ENCODE results near the gene USPL1. TPM values are rescaled to one million over a fixed set of nuclear protein-coding genes. Genes with fewer than 3 reads are reported as not detected.

The USPL1 gene
- total RNA-seq, 1 experiment from 2014 or later = 10.0 TPM

DNA sequence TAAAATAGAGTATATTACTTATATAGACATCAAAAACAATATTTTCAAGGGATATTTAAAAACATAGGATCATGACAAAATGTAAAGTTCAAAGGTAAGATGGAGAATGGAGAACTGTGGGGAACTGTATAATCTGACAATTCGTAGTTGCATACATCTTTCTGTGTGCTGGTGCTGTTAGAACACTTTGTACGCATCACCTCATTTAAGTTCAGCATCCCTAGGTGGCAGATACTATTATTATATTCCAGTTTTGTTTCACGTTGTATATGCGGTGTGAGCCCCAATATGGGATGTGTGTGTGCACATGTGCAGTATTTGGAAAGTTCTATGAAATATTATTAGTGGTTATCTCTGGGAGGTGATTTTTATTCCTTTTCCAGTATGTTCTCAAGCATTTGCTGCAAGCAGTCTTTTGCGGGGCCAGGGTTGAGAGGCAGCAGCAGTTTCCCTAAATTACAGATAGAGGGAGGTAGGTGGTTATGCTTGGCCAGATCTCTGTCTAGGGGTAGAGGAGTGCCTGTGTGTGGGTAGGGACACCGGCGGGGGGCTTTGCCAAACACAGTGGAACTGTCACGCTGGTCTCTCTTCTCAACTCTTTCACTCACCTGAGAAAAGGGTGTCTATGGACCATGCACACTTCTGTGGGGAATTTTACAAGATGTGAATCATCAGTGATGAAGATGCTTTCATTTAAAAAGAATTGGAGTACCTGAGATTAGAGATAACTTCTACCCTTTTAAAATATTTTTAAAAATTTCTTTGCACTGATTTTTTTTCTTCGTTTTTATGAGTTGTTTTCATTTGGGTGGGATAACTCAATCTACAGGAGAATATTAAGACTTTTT lies 62.0 kb downstream of the USPL1 start:
- no peak for DNase-seq (ENCODE audit: low read depth)
- in situ Hi-C loops (cut with HindIII; ENCODE audit: low pct_unique_long_range_greater_than_20kb, low sequenced_read_pairs) = no loop called here

DNA sequence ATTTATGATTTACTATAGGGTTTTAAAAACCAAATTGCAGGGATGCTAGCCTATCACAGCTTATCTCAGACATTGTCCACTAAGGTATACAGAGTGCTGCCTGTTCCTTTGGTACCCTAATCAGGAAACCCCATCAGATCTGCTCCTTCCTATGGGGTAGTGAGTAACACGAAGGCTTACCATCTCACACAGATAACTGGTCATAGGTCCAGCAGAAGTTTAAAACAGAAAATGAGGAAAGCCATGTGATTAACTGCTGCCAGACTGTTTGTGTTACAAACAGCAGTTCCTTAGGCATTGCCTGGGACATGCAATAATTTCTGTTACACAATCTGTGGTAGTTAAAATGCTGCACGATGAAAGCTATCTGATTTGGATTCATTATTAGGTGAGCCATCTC lies 64.1 kb downstream of the USPL1 start:
- in situ Hi-C loops (cut with HindIII; ENCODE audit: low pct_unique_long_range_greater_than_20kb, low sequenced_read_pairs) = no loop called here
- no peak for DNase-seq (ENCODE audit: low read depth)

DNA sequence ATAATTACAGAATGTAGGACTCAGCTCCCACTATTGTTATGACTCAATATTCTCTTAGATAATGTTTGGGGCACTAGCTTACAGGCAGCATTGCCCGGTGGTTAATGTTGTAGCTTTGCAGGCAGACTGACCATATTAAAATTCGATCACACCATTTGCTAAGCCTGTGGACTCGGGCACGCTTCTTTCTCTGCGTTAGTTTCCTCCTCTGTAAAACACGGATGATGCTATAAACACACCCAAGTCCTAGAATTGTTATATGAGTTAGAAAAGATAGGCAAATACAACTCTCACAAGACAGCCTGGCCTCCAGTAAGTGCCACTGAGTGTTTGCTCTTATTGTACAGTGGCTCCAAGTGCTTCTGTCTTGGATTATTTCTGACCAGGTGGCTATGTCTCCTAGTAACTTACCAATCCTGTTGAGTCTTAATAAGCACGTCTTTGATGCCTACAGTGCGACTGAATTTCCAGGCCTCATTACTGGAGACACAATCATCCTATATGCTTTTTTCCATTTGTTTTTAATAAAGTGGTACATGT lies 67.7 kb downstream of the USPL1 start:
- no peak for DNase-seq (ENCODE audit: low read depth)
- in situ Hi-C loops (cut with HindIII; ENCODE audit: low pct_unique_long_range_greater_than_20kb, low sequenced_read_pairs) = no loop called here

DNA sequence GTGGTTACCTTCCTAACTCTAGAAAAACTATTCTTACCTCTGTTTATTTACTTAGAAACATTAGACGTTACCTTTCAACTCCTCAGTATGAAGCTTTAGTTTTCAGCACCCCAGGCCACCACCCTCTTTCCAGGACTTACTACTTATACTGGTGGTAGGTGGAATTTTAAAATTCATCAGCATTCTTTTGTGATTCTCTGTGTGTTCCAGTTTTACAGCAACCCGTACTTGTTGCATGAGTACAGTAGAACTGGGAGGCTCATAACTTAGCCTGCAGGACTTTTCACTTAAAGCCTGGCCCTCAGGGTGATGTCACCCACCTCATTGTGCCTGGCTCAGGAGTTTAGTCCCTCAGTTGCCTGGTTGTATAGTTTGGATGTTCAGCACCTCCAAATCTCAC lies 68.3 kb downstream of the USPL1 start:
- DNase-seq (ENCODE audit: low read depth) = no peak
- in situ Hi-C loops (cut with HindIII; ENCODE audit: low pct_unique_long_range_greater_than_20kb, low sequenced_read_pairs) = no loop called here

DNA sequence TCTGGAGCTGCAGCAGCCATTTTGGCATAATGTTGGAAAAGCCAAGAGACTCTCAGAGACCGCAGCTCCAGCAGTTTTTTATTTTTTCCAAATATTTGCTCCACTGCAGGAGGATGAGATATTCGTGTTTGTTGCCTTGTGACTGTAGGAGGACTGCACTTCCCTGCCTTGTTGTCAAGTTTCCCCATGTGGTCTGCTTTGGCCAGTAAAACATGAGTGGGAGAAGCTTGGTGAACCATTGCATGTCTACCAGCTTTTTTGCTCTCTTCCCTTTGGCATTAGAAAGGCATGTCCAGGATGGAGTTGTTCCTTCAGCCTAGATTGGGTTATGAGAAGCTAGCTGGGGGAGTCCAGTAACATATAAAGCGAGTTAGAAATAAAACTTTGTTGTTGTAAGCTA lies 69.9 kb downstream of the USPL1 start:
- no peak for DNase-seq (ENCODE audit: low read depth)
- in situ Hi-C loops (cut with HindIII; ENCODE audit: low pct_unique_long_range_greater_than_20kb, low sequenced_read_pairs) = no loop called here

DNA sequence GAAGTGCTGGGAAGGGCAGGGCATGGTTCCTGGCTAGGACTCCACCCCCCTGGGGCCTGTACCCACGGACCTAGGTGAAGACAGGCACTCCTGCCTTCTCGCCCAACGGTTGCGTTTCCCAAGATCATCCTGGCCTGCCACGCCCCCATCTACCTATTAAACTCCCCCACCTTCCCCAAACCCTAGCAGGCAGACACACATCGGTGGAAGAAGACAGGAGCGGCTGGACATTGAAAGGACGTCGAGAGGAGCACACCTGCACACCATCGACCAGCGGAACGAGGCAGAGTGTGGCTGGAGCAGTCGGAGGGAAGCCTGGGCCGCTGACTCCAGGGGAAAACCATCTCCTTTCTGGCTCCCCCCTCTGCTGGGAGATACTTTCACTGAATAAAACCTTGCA lies 72.0 kb downstream of the USPL1 start:
- in situ Hi-C loops (cut with HindIII; ENCODE audit: low pct_unique_long_range_greater_than_20kb, low sequenced_read_pairs) = no loop called here
- DNase-seq (ENCODE audit: low read depth) = no peak

DNA sequence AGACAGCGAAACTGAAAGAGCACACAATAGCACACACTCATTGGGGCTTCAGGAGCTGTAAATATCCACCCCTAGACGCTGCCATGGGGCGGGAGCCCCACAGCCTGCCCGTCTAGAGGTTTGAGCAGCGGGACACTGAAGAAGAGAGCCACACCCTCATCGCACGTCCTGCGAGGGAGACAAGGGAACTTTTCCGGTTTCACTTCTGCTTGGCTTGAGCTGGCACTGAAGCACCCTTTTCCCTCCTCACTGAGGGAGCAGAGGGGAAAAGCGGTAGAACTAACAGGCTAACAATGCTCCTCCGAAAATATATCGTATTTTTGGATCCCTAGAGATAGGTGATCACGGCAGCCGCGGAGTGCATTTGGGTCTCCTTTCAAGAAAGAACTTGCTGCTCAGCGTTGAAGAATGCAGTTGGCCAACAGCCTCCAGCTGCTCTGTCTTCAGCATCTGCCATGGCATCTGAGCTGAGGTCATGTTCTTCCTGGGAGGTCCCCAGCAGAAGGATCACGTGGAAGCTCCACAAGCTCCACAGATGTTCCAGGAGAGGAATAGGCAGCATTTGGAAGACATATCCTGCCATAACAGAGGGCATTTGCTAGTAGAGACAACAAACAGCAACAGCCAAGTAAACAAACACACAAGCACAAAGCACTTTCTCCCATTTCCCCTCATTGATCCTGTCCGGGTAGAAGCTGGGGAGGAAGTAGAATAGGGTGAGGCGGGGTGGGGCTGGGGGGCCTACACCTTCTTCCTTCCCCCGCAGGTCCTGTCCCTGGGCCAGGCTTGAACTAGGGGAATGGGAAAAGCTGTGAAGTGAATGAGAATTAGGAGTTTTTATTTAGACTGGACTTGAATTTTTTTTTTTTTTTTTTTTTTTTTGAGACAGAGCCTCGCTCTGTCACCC lies 72.8 kb downstream of the USPL1 start:
- in situ Hi-C loops (cut with HindIII; ENCODE audit: low pct_unique_long_range_greater_than_20kb, low sequenced_read_pairs) = no loop called here
- DNase-seq (ENCODE audit: low read depth) = no peak

DNA sequence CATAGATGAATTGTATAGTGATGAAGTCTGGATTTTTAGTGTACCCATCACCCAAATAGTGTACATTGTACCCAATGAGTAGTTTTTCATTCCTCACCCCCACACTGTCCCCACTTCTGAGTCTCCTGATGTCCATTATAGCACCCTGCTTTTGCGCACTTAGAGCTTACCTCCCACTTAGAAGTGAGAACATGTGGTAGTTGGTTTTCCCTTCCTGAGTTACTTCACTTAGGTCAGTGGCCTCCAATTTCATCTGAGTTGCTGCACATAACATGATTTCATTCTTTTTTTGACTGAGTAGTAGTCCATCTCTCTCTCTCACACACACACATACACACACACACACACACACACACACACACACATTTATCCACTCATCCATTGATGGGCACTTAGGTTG lies 74.4 kb downstream of the USPL1 start:
- in situ Hi-C loops (cut with HindIII; ENCODE audit: low pct_unique_long_range_greater_than_20kb, low sequenced_read_pairs) = no loop called here
- DNase-seq (ENCODE audit: low read depth) = no peak

DNA sequence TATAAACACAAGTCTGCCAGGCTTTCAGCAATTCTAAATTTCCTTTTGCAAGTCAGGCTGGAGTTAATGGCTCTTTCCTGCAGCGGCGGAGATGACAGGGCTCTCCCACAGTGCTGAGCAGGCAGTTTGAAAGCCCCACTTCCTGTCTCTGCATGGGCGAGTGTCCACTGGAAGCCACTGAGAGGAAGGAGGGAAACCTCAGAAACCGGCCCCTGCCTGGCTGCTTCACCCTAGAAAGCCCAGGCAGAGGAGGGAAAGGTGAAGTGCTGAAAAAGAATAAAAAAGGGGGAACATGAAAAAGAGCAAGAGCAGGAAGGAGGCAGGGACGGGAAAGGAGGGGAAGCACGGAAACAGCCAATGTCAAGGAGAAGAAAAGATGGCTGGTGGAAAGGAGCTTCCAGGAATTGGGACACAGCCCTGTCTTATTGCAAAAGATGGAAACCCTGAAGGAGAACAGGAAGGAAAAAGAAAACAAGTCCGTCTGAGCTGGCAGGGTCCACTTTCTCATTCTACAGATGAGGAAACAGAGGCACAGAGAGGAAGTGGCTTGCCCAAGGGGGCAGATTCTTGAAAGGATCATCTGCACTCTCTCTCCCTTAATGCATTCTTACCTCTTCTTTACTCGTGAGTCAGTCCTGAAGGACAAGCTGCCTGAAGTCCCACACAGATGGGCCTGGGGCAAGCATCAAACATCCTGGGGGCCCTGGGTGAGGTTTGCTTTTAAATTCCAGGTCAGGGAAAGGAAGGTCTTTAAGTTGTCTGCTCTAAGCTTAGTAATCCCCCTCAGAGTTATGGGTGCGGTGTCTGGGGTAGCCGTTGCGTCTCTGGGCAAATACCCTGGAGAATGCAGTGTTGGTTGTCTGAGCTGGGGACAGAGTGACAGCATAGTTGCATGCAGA lies 78.8 kb downstream of the USPL1 start:
- DNase-seq (ENCODE audit: low read depth) = no peak

DNA sequence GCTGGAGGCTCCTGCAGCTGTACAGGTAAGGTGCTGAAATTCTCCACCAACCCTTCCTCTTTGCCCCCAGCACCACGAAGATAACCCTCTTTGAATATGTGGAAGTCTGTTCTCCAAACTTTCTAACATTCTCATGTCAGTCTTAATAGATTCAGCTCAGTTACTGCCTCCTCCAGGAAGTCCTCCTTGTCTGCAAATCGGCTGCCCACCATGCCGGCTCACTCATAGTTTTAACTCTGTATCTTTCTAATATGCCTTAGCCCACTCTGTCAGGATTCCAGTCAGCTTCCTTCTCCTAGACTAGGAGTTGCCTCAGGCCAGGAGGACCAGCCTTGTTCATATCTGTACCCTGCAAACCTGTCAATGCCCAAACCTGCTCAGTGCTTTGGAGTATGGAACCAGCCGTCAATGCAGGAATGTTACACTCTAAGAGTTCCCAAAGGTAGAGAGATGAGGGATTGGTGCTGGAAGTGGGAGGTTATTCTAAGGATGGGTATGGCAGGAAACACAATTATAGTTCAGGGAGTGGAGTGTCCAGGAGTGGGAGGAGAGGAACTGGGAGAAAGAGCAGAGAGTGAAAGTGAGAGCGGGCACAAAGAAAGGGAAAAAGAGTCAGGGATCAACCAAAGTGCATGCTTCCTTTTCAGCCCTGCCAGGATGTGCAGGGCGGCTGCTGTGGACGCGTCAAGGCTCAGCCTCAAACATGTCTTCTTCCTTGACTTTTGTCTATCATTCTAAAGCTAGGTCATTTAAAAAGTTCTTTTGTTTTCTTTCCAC lies 79.6 kb downstream of the USPL1 start:
- in situ Hi-C loops (cut with HindIII; ENCODE audit: low pct_unique_long_range_greater_than_20kb, low sequenced_read_pairs) = no loop called here
- DNase-seq (ENCODE audit: low read depth) = no peak

More for the DNA sequence above, 78.8 kb downstream of the USPL1 start:
- in situ Hi-C loops (cut with HindIII; ENCODE audit: low pct_unique_long_range_greater_than_20kb, low sequenced_read_pairs) = no loop called here

DNA sequence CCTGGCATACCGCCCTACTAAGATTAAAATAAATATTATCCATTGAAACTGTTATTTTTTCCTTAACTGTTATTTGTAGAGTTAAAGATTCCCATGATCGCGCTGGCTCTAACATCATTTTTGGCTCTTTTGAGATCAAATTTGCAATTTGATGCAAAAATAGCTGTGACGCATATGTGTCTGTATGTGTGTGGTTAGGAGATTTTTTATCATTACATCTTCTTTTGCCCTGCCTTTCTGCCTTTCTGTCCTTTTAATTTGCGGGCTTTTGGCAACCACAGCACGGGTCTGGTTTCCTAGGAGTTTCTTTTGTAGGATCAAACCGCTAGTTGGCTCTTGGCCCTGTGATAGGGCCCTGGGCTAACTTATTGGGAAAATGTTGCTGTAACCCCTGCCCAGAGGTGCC lies 80.3 kb downstream of the USPL1 start:
- in situ Hi-C loops (cut with HindIII; ENCODE audit: low pct_unique_long_range_greater_than_20kb, low sequenced_read_pairs) = no loop called here
- no peak for DNase-seq (ENCODE audit: low read depth)

DNA sequence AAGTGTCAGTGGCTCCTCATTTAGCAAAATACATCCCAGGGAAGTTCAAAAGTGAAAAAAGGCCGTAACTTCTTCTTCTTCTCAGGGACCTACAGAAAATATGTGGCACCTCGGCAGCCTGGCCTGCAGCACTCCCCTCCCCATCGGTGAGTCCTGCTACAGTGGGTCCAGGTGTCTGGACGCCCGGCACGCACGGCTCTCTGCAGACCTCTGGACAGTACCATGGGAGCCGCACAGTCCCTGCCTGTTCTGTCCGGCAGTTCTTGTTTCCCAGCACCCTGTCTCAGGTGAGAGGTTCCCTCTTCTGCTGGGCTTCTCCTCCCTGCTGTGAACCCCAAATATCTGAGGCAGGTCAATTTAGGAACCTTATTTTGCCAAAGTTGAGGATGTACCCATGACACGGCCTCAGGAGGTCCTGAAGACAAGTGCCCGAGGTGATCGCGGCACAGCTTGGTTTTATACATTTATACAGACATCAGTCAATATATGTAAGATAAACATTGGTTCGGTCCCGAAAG lies 80.8 kb downstream of the USPL1 start:
- in situ Hi-C loops (cut with HindIII; ENCODE audit: low pct_unique_long_range_greater_than_20kb, low sequenced_read_pairs) = no loop called here
- no peak for DNase-seq (ENCODE audit: low read depth)

DNA sequence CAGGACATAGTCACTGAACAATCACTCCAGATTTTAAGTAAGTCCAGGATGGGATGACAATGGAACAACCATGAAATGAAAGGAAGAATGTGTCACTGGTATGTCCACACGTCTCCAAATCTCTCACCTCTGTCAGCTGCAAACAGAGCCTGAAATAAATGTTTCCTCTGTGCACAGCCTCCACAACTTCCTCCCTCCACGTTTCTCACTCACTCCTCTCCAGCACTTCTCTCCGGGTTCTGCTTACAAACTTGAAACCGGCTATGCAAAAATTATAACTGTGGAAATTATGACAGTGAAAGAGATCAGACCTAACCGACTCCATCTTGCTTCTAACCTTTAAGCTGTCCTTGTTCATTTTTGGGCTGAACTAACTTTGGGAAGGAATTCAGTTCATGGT lies 82.6 kb downstream of the USPL1 start:
- no peak for DNase-seq (ENCODE audit: low read depth)
- in situ Hi-C loops (cut with HindIII; ENCODE audit: low pct_unique_long_range_greater_than_20kb, low sequenced_read_pairs) = no loop called here

DNA sequence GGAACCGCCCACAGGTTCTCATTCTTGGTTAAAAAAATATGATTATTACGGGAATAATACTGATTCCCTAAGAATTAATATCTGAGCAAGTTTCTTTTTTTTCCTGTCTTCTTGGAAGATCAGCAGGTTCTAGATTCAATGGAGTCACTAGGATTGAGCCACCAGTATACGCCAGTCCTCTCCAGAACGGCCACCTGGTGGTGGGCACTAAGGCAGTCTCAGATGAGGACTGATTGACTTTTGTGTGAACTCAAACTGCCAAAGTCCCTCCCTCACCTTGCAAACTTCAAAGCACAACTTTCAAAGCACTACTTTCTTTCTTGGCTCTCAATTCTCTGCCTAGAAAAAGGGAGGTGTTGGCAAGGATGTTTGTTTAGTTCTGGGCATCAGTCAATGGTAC lies 84.3 kb downstream of the USPL1 start:
- no peak for DNase-seq (ENCODE audit: low read depth)
- in situ Hi-C loops (cut with HindIII; ENCODE audit: low pct_unique_long_range_greater_than_20kb, low sequenced_read_pairs) = no loop called here

DNA sequence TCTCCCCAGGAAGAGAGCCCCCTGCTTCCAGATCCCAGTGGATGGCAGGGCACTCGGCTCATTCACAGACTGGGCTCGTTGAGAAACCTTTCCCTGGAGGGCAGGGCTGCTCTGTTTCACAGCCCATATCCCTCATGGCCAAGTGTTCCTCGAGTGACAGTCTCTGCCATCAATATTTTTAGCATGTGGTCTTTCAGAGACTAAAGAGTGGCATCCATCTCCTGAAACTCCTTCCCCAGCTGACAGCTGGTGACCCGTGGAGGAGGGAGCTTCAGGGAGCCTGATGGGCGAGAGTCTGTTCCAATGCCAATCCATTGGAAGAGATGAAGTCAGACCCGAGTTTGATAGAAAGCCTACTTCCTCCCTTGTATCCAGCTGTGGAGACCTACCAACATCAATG lies 86.9 kb downstream of the USPL1 start:
- in situ Hi-C loops (cut with HindIII; ENCODE audit: low pct_unique_long_range_greater_than_20kb, low sequenced_read_pairs) = no loop called here
- no peak for DNase-seq (ENCODE audit: low read depth)

DNA sequence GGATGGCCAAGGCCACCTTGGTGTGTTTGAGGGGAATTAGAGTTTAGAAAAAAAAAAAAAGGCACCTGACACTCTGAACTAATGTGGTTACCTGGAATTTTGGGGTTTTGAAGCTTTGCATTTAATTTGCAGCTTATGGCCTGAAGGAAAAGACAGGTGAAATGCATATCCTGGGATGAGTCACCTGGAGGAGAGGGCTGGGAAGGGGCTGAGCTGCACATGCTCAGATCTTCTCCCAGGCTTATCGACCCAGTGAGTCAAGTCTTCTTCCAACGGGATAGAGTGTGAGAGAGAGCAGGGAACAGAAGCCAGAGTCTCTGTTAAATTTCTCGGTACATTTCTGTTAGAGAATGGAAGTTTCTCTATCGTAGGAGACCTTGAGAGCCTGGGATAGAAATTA lies 88.0 kb downstream of the USPL1 start:
- no peak for DNase-seq (ENCODE audit: low read depth)
- in situ Hi-C loops (cut with HindIII; ENCODE audit: low pct_unique_long_range_greater_than_20kb, low sequenced_read_pairs) = no loop called here

DNA sequence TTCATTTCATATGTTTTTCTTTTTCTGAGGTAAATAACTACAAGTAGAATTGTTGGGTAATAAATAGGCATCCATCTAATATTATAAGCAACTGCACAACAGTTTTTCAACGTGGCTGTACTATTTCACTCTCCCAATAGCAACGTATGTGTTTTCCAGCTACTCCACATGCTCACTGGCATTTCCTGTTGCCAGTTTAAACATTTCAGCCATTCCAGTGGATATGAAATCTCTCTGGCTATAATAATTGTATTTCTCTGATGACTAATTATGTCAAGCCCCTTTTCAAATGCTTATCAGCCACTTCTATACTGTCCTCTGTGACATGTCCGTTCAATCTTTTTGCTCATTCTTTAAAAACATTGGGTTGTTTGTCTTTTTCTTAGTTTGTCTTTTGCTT lies 90.8 kb downstream of the USPL1 start:
- in situ Hi-C loops (cut with HindIII; ENCODE audit: low pct_unique_long_range_greater_than_20kb, low sequenced_read_pairs) = no loop called here
- no peak for DNase-seq (ENCODE audit: low read depth)
